ENCODE data around the gene ALKBH5.

- no peak for TF ChIP-seq POLR2A (IDR thresholded peaks at IDR 0.05)
- TF ChIP-seq, protein P1, sequence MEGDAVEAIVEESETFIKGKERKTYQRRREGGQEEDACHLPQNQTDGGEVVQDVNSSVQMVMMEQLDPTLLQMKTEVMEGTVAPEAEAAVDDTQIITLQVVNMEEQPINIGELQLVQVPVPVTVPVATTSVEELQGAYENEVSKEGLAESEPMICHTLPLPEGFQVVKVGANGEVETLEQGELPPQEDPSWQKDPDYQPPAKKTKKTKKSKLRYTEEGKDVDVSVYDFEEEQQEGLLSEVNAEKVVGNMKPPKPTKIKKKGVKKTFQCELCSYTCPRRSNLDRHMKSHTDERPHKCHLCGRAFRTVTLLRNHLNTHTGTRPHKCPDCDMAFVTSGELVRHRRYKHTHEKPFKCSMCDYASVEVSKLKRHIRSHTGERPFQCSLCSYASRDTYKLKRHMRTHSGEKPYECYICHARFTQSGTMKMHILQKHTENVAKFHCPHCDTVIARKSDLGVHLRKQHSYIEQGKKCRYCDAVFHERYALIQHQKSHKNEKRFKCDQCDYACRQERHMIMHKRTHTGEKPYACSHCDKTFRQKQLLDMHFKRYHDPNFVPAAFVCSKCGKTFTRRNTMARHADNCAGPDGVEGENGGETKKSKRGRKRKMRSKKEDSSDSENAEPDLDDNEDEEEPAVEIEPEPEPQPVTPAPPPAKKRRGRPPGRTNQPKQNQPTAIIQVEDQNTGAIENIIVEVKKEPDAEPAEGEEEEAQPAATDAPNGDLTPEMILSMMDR (IDR thresholded peaks at IDR 0.05 in 4 of 5, conservative IDR thresholded peaks at IDR 0.05 in 1 of 5), result no peak
These were observed 41.2 kb upstream of the ALKBH5 start for GRCh38 chr17:18142417-18142816.
